ENCODE results near the gene NBL1.

The NBL1 gene

GRCh38 chr1:19597496-19598309, 46.4 kb upstream of the NBL1 start:
- no peak for TF ChIP-seq ISL1 (CRISPR knock-in tag; IDR thresholded peaks at IDR 0.05)
- no peak for TF ChIP-seq ARNTL (CRISPR knock-in tag; IDR thresholded peaks at IDR 0.05; ENCODE audit: borderline replicate concordance, low read depth)
- no peak for TF ChIP-seq TOX (CRISPR knock-in tag; IDR thresholded peaks at IDR 0.05; ENCODE audit: borderline replicate concordance)
- no peak for TF ChIP-seq ZFP30 (CRISPR knock-in tag; IDR thresholded peaks at IDR 0.05)
- TF ChIP-seq POU6F1 (CRISPR knock-in tag; IDR thresholded peaks at IDR 0.05; ENCODE audit: borderline replicate concordance, low read depth): no peak
- no peak for TF ChIP-seq SNAI2 (CRISPR knock-in tag; IDR thresholded peaks at IDR 0.05)
- no peak for TF ChIP-seq ZC3H10 (CRISPR knock-in tag; IDR thresholded peaks at IDR 0.05)
- TF ChIP-seq TCF4 (CRISPR knock-in tag; IDR thresholded peaks at IDR 0.05; ENCODE audit: borderline replicate concordance): no peak
- peak; percentile 9; the same call in 2 of the 3 replicates for ATAC-seq

- TF ChIP-seq ARNTL (CRISPR knock-in tag; IDR thresholded peaks at IDR 0.05; ENCODE audit: borderline replicate concordance, low read depth) (no peak), TOX (CRISPR knock-in tag; IDR thresholded peaks at IDR 0.05; ENCODE audit: borderline replicate concordance) (no peak), CSDC2 (CRISPR knock-in tag; IDR thresholded peaks at IDR 0.05) (no peak), ZC3H10 (CRISPR knock-in tag; IDR thresholded peaks at IDR 0.05) (no peak), TCF4 (CRISPR knock-in tag; IDR thresholded peaks at IDR 0.05; ENCODE audit: borderline replicate concordance) (no peak), PATZ1 (CRISPR knock-in tag; IDR thresholded peaks at IDR 0.05; ENCODE audit: borderline replicate concordance) (no peak), BACH2 (CRISPR knock-in tag; IDR thresholded peaks at IDR 0.05; ENCODE audit: borderline replicate concordance) (no peak)
- ATAC-seq: no peak
Observed at GRCh38 chr1:19599810-19600209, 44.3 kb upstream of the NBL1 start.

GRCh38 chr1:19602486-19602885, 41.6 kb upstream of the NBL1 start:
- no peak for ATAC-seq
- no peak for TF ChIP-seq CREB5 (CRISPR knock-in tag; IDR thresholded peaks at IDR 0.05; ENCODE audit: low read depth)

- TF ChIP-seq ZFP3 (CRISPR knock-in tag; IDR thresholded peaks at IDR 0.05) (no peak), CSRNP3 (CRISPR knock-in tag; IDR thresholded peaks at IDR 0.05) (no peak), ZNF8 (CRISPR knock-in tag; IDR thresholded peaks at IDR 0.05) (no peak), RARB (CRISPR knock-in tag; IDR thresholded peaks at IDR 0.05) (no peak), PATZ1 (CRISPR knock-in tag; IDR thresholded peaks at IDR 0.05; ENCODE audit: borderline replicate concordance) (no peak), ISL1 (CRISPR knock-in tag; IDR thresholded peaks at IDR 0.05) (no peak)
- no peak for ATAC-seq
Observed at GRCh38 chr1:19605967-19606366, 38.1 kb upstream of the NBL1 start.

Measured in SK-N-SH treated with all-trans-retinoic acid at 6 μM for 48 hours (cell line).